ENCODE data around the gene UBE2D1.

The UBE2D1 gene

GRCh38 chr10:58304099-58304633, 30.6 kb upstream of the UBE2D1 start:
- no peak overlapping the region for H3K4me3 ChIP-seq (replicated peaks in 1 of 2; ENCODE audit: low read depth in 2 of 2, low read length in 2 of 2)
- TF ChIP-seq CTCF (IDR thresholded peaks at IDR 0.05; ENCODE audit: low read depth, low read length) = no peak
- DNase-seq (ENCODE audit: low read depth in 2 of 2) = no peak

- no peak for TF ChIP-seq CTCF (IDR thresholded peaks at IDR 0.05; ENCODE audit: low read depth, low read length)
- no peak for DNase-seq (ENCODE audit: low read depth in 2 of 2)
- H3K4me3 ChIP-seq (replicated peaks in 1 of 2; ENCODE audit: low read depth in 2 of 2, low read length in 2 of 2) = no peak overlapping the region
These were observed 29.0 kb upstream of the UBE2D1 start for GRCh38 chr10:58305821-58306220.

GRCh38 chr10:58307676-58308075, 27.1 kb upstream of the UBE2D1 start:
- TF ChIP-seq CTCF (IDR thresholded peaks at IDR 0.05; ENCODE audit: low read depth, low read length) = no peak
- H3K4me3 ChIP-seq (replicated peaks in 1 of 2; ENCODE audit: low read depth in 2 of 2, low read length in 2 of 2) = no peak overlapping the region
- DNase-seq (ENCODE audit: low read depth in 2 of 2) = no peak

- no peak overlapping the region for H3K4me3 ChIP-seq (replicated peaks in 1 of 2; ENCODE audit: low read depth in 2 of 2, low read length in 2 of 2)
- TF ChIP-seq CTCF (IDR thresholded peaks at IDR 0.05; ENCODE audit: low read depth, low read length) = no peak
- peak in 1 of 2 donors; percentile 31 for DNase-seq (ENCODE audit: low read depth in 2 of 2)
These were observed 23.8 kb upstream of the UBE2D1 start for GRCh38 chr10:58311026-58311425.

- no peak overlapping the region for H3K4me3 ChIP-seq (replicated peaks in 1 of 2; ENCODE audit: low read depth in 2 of 2, low read length in 2 of 2)
- no peak for TF ChIP-seq CTCF (IDR thresholded peaks at IDR 0.05; ENCODE audit: low read depth, low read length)
- DNase-seq (ENCODE audit: low read depth in 2 of 2) = no peak
These were observed 17.9 kb upstream of the UBE2D1 start for GRCh38 chr10:58316874-58317273.

GRCh38 chr10:58318346-58318745, 16.5 kb upstream of the UBE2D1 start:
- peak in 1 of 2 donors; percentile 51 for DNase-seq (ENCODE audit: low read depth in 2 of 2)
- TF ChIP-seq CTCF (IDR thresholded peaks at IDR 0.05; ENCODE audit: low read depth, low read length) = no peak
- H3K4me3 ChIP-seq (replicated peaks in 1 of 2; ENCODE audit: low read depth in 2 of 2, low read length in 2 of 2) = no peak overlapping the region

GRCh38 chr10:58319599-58319998, 15.2 kb upstream of the UBE2D1 start:
- no peak for TF ChIP-seq CTCF (IDR thresholded peaks at IDR 0.05; ENCODE audit: low read depth, low read length)
- H3K4me3 ChIP-seq (replicated peaks in 1 of 2; ENCODE audit: low read depth in 2 of 2, low read length in 2 of 2) = no peak overlapping the region
- DNase-seq (ENCODE audit: low read depth in 2 of 2) = no peak

All from cardiac fibroblast (primary cell).